ENCODE results near the gene GTF2IRD1. TPM values are rescaled to one million over a fixed set of nuclear protein-coding genes. Genes with fewer than 3 reads are reported as not detected.

Gene GTF2IRD1
- total and polyA plus RNA-seq, 10 donors, result 2.4 to 6.6 (median 3.6) TPM

DNA sequence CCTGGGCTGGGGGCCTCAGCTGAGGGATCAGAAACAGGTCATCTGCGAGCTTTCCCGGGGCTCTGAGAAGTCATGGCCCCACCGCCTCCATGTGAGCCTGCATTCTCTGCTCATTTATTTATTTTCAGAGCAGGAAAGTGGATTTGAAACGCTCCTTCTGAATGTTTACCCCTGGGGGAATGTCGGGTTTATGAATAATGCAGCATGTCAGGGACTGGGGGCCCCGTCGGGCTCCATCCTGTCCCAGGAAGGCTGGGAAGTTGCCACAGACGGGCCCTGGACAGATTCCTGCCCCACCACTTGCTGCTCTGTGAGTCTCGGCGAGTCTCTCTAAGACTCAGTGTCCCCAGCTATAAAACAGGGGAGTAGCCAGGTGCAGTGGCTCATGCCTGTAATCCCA, 11.9 kb upstream of the GTF2IRD1 start:
- peaks cover 0 to 18% (median 14%) of the 10 kb centered on the region in 8 donors for H3K9me3 ChIP-seq
- H3K27me3 ChIP-seq (replicated peaks in 1 of 7), result peaks cover 0 to 10% (median 0%) of the 10 kb centered on the region in 7 donors
- H3K27ac ChIP-seq, result no peak overlapping the region
- DNase-seq, result no peak
- no peaks in the 10 kb centered on the region for H3K4me1 ChIP-seq
- intact Hi-C loops (cut with DNase I; ENCODE audit: low total_unique reads), result no loop called here
- no peaks in the 10 kb centered on the region for H3K36me3 ChIP-seq
- TF ChIP-seq POLR2A (IDR thresholded peaks at IDR 0.05) (no peak), POLR2AphosphoS5 (IDR thresholded peaks at IDR 0.05) (no peak)
- TF ChIP-seq, protein P1, sequence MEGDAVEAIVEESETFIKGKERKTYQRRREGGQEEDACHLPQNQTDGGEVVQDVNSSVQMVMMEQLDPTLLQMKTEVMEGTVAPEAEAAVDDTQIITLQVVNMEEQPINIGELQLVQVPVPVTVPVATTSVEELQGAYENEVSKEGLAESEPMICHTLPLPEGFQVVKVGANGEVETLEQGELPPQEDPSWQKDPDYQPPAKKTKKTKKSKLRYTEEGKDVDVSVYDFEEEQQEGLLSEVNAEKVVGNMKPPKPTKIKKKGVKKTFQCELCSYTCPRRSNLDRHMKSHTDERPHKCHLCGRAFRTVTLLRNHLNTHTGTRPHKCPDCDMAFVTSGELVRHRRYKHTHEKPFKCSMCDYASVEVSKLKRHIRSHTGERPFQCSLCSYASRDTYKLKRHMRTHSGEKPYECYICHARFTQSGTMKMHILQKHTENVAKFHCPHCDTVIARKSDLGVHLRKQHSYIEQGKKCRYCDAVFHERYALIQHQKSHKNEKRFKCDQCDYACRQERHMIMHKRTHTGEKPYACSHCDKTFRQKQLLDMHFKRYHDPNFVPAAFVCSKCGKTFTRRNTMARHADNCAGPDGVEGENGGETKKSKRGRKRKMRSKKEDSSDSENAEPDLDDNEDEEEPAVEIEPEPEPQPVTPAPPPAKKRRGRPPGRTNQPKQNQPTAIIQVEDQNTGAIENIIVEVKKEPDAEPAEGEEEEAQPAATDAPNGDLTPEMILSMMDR (IDR thresholded peaks at IDR 0.05 in 8 of 11, conservative IDR thresholded peaks at IDR 0.05 in 3 of 11), result no peak
- H3K4me3 ChIP-seq, result no peak overlapping the region
- 65 to 73% (median 68%) methylated on average over 10 of the region's 10 CpGs for WGBS, 5 donors

DNA sequence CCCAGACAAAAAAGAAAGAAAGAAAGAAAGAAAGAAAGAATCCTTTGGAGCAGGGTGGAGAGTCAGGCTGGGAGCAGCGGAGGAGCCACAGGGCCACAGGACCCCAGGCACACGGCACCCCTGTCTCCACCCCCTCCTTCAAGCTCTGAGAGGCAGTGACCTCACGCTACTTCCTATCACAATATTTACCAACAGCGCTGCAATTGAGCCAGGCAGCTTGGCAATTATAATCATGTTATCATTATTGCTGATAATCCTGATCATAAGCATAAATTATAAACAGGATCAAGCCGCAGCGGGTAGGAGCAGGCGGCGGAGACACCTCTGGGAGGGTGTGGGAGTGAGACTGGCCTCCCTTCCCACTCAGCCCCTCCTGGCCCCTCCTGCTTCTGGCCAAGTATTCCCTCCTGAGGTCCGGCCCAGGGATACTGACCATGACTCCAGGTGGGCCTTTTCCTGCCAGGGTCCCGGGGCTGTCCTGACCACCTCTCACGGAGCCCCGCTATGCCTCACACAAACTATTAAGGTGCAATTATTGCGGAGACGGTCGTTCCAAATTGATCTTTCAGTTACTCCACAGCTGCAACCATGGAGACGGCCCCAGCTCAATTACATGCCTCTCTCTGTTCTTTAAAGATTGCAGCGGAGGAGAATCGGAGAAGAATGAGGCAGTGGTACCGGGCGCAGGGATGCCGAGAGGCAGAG, 10.0 kb upstream of the GTF2IRD1 start:
- TF ChIP-seq POLR2A (IDR thresholded peaks at IDR 0.05) (no peak), POLR2AphosphoS5 (IDR thresholded peaks at IDR 0.05) (no peak)
- TF ChIP-seq, protein P1 (IDR thresholded peaks at IDR 0.05 in 8 of 11, conservative IDR thresholded peaks at IDR 0.05 in 3 of 11), result no peak
- Histone ChIP-seq H3K4me3 (no peak overlapping the region), H3K9me3 (peaks cover 0 to 6% (median 4%) of the 10 kb centered on the region in 8 donors), H3K36me3 (no peaks in the 10 kb centered on the region), H3K27ac (no peak overlapping the region), H3K27me3 (replicated peaks in 1 of 7) (peaks cover 0 to 10% (median 0%) of the 10 kb centered on the region in 7 donors), H3K4me1 (no peaks in the 10 kb centered on the region)
- DNase-seq, result no peak
- WGBS, 5 donors, result 82 to 88% (median 83%) methylated on average over 21 of the region's 21 CpGs
- intact Hi-C loops (cut with DNase I; ENCODE audit: low total_unique reads), result no loop called here

DNA sequence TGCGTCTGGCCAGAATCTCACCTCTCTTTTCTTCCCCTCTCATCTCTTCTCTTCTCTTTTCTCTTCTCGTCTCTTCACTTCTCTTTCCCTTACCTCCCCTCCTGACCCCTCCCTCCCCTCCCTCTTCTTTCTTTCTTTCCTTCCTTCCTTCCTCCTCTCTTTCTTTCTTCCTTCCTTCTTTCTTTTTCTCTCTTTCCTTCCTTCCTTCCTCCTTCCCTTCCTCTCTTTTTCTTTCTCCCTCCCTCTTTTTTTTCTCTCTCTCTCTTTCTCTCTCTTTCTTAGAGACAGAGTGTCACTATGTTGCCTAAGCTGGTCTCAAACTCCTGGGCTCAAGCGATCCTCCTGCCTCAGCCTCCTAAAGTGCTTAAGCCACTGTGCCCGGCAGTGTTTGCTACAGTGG, 4.6 kb upstream of the GTF2IRD1 start:
- WGBS, 5 donors, result 77 to 91% (median 85%) methylated on average over 4 of the region's 4 CpGs
- H3K4me1 ChIP-seq, result peaks cover 6 to 21% (median 14%) of the 10 kb centered on the region in 6 donors
- intact Hi-C loops (cut with DNase I; ENCODE audit: low total_unique reads), result no loop called here
- peaks cover 0 to 20% (median 7%) of the 10 kb centered on the region in 7 donors for H3K27me3 ChIP-seq (replicated peaks in 1 of 7)
- no peak for DNase-seq
- no peak overlapping the region for H3K27ac ChIP-seq
- H3K36me3 ChIP-seq, result no peaks in the 10 kb centered on the region
- TF ChIP-seq POLR2AphosphoS5 (IDR thresholded peaks at IDR 0.05), result no peak
- TF ChIP-seq, protein P1 (IDR thresholded peaks at IDR 0.05 in 8 of 11, conservative IDR thresholded peaks at IDR 0.05 in 3 of 11), result no peak
- TF ChIP-seq POLR2A (IDR thresholded peaks at IDR 0.05), result no peak
- H3K9me3 ChIP-seq, result no peaks in the 10 kb centered on the region
- H3K4me3 ChIP-seq, result no peak overlapping the region

DNA sequence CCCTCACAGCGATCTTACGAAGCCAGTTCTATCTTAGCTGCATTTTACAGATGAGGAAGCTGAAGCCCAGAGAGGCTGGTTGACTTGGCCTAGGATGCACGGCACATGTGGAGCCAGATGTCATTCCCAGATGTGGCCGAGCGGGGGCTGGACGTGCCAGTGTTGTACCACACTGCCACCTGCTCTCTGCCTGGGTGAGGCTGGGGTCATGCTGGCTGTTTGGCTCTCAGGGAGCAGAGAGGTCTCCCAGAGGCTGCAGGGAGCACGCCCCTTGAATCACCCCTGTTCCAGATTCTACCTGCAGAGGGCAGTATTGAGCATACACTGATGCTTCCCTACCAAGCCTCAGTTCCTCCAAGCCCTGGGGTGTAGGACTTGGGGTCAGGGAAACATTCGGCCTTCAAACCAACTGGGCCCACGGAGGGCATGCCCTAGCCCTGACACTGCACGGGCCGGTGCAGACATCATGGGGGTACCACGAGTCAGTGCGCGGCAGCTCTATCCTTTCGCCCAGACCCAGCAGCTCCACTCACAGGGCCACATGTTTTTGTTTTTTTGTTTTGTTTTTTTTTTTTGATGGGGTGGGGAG, 3.8 kb upstream of the GTF2IRD1 start:
- H3K4me3 ChIP-seq, result no peak overlapping the region
- no peaks in the 10 kb centered on the region for H3K36me3 ChIP-seq
- 57 to 64% (median 58%) methylated on average over 14 to 15 of the region's 15 CpGs for WGBS, 5 donors
- no peaks in the 10 kb centered on the region for H3K9me3 ChIP-seq
- peaks cover 0 to 28% (median 14%) of the 10 kb centered on the region in 7 donors for H3K27me3 ChIP-seq (replicated peaks in 1 of 7)
- DNase-seq, result no peak
- TF ChIP-seq, protein P1 (IDR thresholded peaks at IDR 0.05 in 8 of 11, conservative IDR thresholded peaks at IDR 0.05 in 3 of 11), result peak; percentile 59 to 89 (median 77)
- TF ChIP-seq POLR2A (IDR thresholded peaks at IDR 0.05) (no peak), POLR2AphosphoS5 (IDR thresholded peaks at IDR 0.05) (no peak)
- peaks cover 6 to 27% (median 21%) of the 10 kb centered on the region in 6 donors for H3K4me1 ChIP-seq
- intact Hi-C loops (cut with DNase I; ENCODE audit: low total_unique reads), result loop anchor here (10.0 kb wide), 1 partner anchor 115 kb away; no protein-coding TSS in a partner anchor
- H3K27ac ChIP-seq, result no peak overlapping the region

Data from spleen (tissue), 11 donors.